ENCODE results near the gene GNB1. TPM values are rescaled to one million over a fixed set of nuclear protein-coding genes. Genes with fewer than 3 reads are reported as not detected.
"Not testable (repeated sequence)": the region's sequence is repeated elsewhere in the genome, so short reads cannot be mapped to it uniquely, and the experiment has no call there.

Gene GNB1
- total RNA-seq, 1 experiment from 2014 or later: 137 TPM

GRCh38 chr1:1891349-1892078, 627 bp upstream of the GNB1 start:
- peak; percentile 54 for DNase-seq (ENCODE audit: low read depth)

- peak; percentile 51 for DNase-seq (ENCODE audit: low read depth)
These were observed 911 bp downstream of the GNB1 start for GRCh38 chr1:1889847-1890505.

- no peak for DNase-seq (ENCODE audit: low read depth)
These were observed 1.7 kb downstream of the GNB1 start for GRCh38 chr1:1889090-1889750.

GRCh38 chr1:1883890-1884289, 7.0 kb downstream of the GNB1 start:
- DNase-seq (ENCODE audit: low read depth): not testable (repeated sequence)

GRCh38 chr1:1883092-1883873, 7.6 kb downstream of the GNB1 start:
- DNase-seq (ENCODE audit: low read depth): no peak

- no peak for DNase-seq (ENCODE audit: low read depth)
These were observed 9.2 kb downstream of the GNB1 start for GRCh38 chr1:1881727-1882126.

- no peak for DNase-seq (ENCODE audit: low read depth)
These were observed 10.1 kb downstream of the GNB1 start for GRCh38 chr1:1880617-1881312.

- DNase-seq (ENCODE audit: low read depth): no peak
These were observed 10.9 kb downstream of the GNB1 start for GRCh38 chr1:1879942-1880341.

- DNase-seq (ENCODE audit: low read depth): no peak
These were observed 12.9 kb downstream of the GNB1 start for GRCh38 chr1:1877865-1878436.

- peak; percentile 38 for DNase-seq (ENCODE audit: low read depth)
These were observed 14.5 kb downstream of the GNB1 start for GRCh38 chr1:1876335-1876930.

GRCh38 chr1:1875932-1876331, 15.0 kb downstream of the GNB1 start:
- DNase-seq (ENCODE audit: low read depth): no peak

GRCh38 chr1:1874901-1875300, 16.0 kb downstream of the GNB1 start:
- DNase-seq (ENCODE audit: low read depth): no peak

- peak; percentile 22 for DNase-seq (ENCODE audit: low read depth)
These were observed 17.7 kb downstream of the GNB1 start for GRCh38 chr1:1873186-1873585.

- no peak for DNase-seq (ENCODE audit: low read depth)
These were observed 18.4 kb downstream of the GNB1 start for GRCh38 chr1:1872329-1872994.

GRCh38 chr1:1869469-1869868, 21.4 kb downstream of the GNB1 start:
- no peak for DNase-seq (ENCODE audit: low read depth)

- no peak for DNase-seq (ENCODE audit: low read depth)
These were observed 23.7 kb downstream of the GNB1 start for GRCh38 chr1:1867164-1867563.

GRCh38 chr1:1862905-1863547, 27.9 kb downstream of the GNB1 start:
- no peak for DNase-seq (ENCODE audit: low read depth)

GRCh38 chr1:1861761-1862310, 29.1 kb downstream of the GNB1 start:
- not testable (repeated sequence) for DNase-seq (ENCODE audit: low read depth)

- no peak for DNase-seq (ENCODE audit: low read depth)
These were observed 29.6 kb downstream of the GNB1 start for GRCh38 chr1:1861339-1861730.

All from M059J (cell line).